Measurements from ENCODE around the gene BLM.

DNA sequence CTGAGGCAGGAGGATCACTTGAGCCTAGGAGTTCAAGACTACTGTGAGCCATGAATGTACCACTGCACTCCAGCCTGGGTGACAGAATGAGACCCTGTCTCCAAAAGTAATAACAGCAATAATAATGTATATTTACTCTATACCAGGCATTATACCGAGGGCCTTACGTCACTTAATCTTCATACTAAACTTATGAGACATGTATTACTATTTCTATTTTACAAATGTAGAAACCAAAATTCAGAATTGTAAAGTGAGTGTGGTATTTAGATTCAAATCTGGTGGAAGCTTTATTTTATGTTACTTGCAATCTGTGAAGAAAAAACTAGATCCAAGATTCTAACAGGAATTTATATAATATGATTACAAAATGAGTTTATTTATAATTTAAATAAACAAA is 9.7 kb upstream of the BLM start:
- TF ChIP-seq CTCF (IDR thresholded peaks at IDR 0.05) (no peak), POLR2AphosphoS5 (IDR thresholded peaks at IDR 0.05) (no peak), EP300 (IDR thresholded peaks at IDR 0.05) (no peak)
